ENCODE results near the gene ITGA8.

DNA sequence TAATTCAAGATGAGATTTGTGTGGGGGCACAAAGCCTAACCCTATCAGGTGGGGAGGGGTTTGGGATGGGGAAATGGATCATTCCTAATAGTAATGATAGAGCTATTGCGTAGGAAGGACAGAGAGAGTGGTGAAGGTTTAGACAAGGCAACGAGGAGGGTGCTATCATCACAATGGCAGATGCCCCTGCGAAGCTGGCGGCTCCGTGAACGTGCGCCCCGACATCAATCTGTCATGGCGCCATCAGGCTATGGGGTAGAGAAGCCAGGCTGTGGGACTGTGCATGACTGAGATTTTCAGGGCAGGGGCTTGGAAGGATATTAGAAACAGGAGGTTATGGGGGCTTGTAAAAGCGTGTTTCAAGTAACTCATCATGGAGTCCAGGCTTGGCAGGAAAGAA, 157.6 kb downstream of the ITGA8 start:
- TF ChIP-seq POLR2A (IDR thresholded peaks at IDR 0.05) = no peak
- TF ChIP-seq, protein P1, sequence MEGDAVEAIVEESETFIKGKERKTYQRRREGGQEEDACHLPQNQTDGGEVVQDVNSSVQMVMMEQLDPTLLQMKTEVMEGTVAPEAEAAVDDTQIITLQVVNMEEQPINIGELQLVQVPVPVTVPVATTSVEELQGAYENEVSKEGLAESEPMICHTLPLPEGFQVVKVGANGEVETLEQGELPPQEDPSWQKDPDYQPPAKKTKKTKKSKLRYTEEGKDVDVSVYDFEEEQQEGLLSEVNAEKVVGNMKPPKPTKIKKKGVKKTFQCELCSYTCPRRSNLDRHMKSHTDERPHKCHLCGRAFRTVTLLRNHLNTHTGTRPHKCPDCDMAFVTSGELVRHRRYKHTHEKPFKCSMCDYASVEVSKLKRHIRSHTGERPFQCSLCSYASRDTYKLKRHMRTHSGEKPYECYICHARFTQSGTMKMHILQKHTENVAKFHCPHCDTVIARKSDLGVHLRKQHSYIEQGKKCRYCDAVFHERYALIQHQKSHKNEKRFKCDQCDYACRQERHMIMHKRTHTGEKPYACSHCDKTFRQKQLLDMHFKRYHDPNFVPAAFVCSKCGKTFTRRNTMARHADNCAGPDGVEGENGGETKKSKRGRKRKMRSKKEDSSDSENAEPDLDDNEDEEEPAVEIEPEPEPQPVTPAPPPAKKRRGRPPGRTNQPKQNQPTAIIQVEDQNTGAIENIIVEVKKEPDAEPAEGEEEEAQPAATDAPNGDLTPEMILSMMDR (IDR thresholded peaks at IDR 0.05) = no peak

All from heart left ventricle (tissue), 13 donors.